SK-N-SH (cell line): ENCODE results near the gene ALB. TPM values are rescaled to one million over a fixed set of nuclear protein-coding genes. Genes with fewer than 3 reads are reported as not detected.

Source experiments
- CTCF ChIA-PET: fragments of 300-600, 350-600 bp; formaldehyde crosslinking; extraction: SDS; loops from one replicate; lab custom pipeline; 2021; lab: Yijun Ruan, JAX
- POLR2A ChIA-PET: fragments of 350-600 bp; sonication (Branson Sonifier 250); formaldehyde crosslinking; extraction: SDS; loops from one replicate; lab custom pipeline; 2020; ENCODE audit warnings: antibody characterized with exemption, inconsistent platforms; lab: Yijun Ruan, JAX
- DNase-seq: peaks from one replicate; pipeline ENCODE4 v3.0.0; 2012
- H2AFZ ChIP-seq: fragments of 200-600 bp; sonication (generic); 2 replicates; pipeline ENCODE4 v1.8.1; 2016; ENCODE audit warnings: antibody characterized with exemption, mild to moderate bottlenecking, low read depth
- H3F3A ChIP-seq: fragments of 200-600 bp; sonication (generic); replicated peaks from 2 replicates; pipeline ENCODE3; 2016; ENCODE audit warnings: antibody characterized with exemption, mild to moderate bottlenecking; ENCODE audit not compliant: insufficient read depth
- H3K27ac ChIP-seq, 2 experiments: fragments of 200-500 bp in 1 of 2; fragments of 200-600 bp in 1 of 2; sonication (Bioruptor generic) in 1 of 2; sonication (generic), shearing (Covaris generic) in 1 of 2; 2 replicates each; pipeline versions ENCODE4 v1.5.1 to v1.6.1; 2014 to 2016; ENCODE audit warnings: low read depth in 2 of 2, inconsistent platforms in 1 of 2, low read length in 1 of 2, mild to moderate bottlenecking in 1 of 2, mixed read lengths in 1 of 2
- H3K27me3 ChIP-seq: fragments of 200-600 bp; sonication (generic), shearing (Covaris generic); 2 replicates; pipeline ENCODE4 v1.6.1; 2016; ENCODE audit warnings: mixed run types; ENCODE audit not compliant: insufficient read depth
- H3K36me3 ChIP-seq, 2 experiments: fragments of 200-500 bp in 1 of 2; fragments of 200-600 bp in 1 of 2; sonication (Bioruptor generic) in 1 of 2; sonication (generic) in 1 of 2; replicated peaks in 1 of 2; 2 replicates each; pipeline versions ENCODE3 to v1.5.1; 2014 to 2016; ENCODE audit warnings: low read length in 1 of 2, mild to moderate bottlenecking in 1 of 2; ENCODE audit not compliant: insufficient read depth in 2 of 2, control insufficient read depth in 1 of 2
- H3K4me1 ChIP-seq, 2 experiments: fragments of 200-500 bp in 1 of 2; fragments of 200-600 bp in 1 of 2; sonication (Bioruptor generic) in 1 of 2; sonication (generic), shearing (Covaris generic) in 1 of 2; 2 replicates each; pipeline versions ENCODE4 v1.5.1 to v1.6.1; 2014 to 2016; ENCODE audit warnings: low read depth in 1 of 2, low read length in 1 of 2, mixed run types in 1 of 2; ENCODE audit not compliant: insufficient read depth in 2 of 2, control insufficient read depth in 1 of 2
- H3K4me2 ChIP-seq: fragments of 200-600 bp; sonication (generic), shearing (Covaris generic); 2 replicates; pipeline ENCODE4 v1.6.1; 2017; ENCODE audit warnings: mixed run types
- H3K4me3 ChIP-seq, 2 experiments: fragments of 200-500 bp in 1 of 2; fragments of 200-600 bp in 1 of 2; sonication (Bioruptor generic) in 1 of 2; sonication (generic), shearing (Covaris generic) in 1 of 2; 2 replicates each; pipeline versions ENCODE4 v1.5.1 to v1.8.1; 2014 to 2016; ENCODE audit warnings: low read depth in 2 of 2, inconsistent platforms in 1 of 2, low read length in 1 of 2, mild to moderate bottlenecking in 1 of 2, mixed read lengths in 1 of 2, moderate library complexity in 1 of 2
- H3K79me2 ChIP-seq: fragments of 200-600 bp; sonication (generic); 2 replicates; pipeline ENCODE4 v1.8.1; 2017; ENCODE audit warnings: mild to moderate bottlenecking; ENCODE audit not compliant: insufficient read depth
- H3K9ac ChIP-seq: fragments of 200-600 bp; sonication (generic); 2 replicates; pipeline ENCODE4 v1.6.1; 2017; ENCODE audit warnings: mixed run types
- H3K9me2 ChIP-seq: fragments of 200-600 bp; sonication (generic); 2 replicates; pipeline ENCODE4 v1.6.1; 2017; ENCODE audit warnings: mixed run types
- H3K9me3 ChIP-seq: fragments of 200-600 bp; sonication (generic); 2 replicates; pipeline ENCODE4 v1.6.1; 2017; ENCODE audit warnings: mixed run types, mild to moderate bottlenecking, moderate library complexity
- H4K20me1 ChIP-seq: fragments of 200-600 bp; sonication (generic); 2 replicates; pipeline ENCODE4 v1.6.1; 2017; ENCODE audit warnings: mild to moderate bottlenecking, mixed run types; ENCODE audit not compliant: insufficient read depth
- EP300 ChIP-seq, 2 experiments: IDR thresholded peaks; 2 replicates each; pipeline versions ENCODE4 v1.4.0 to v1.6.1; 2012; ENCODE audit warnings: borderline replicate concordance in 1 of 2, low read depth in 1 of 2, low read length in 1 of 2
- FOSL2 ChIP-seq: IDR thresholded peaks from 2 replicates; pipeline ENCODE4 v1.4.0; 2012; ENCODE audit warnings: low read depth, mild to moderate bottlenecking, moderate library complexity, borderline replicate concordance
- FOXJ3 ChIP-seq: sonication (generic); formaldehyde crosslinking; IDR thresholded peaks from 2 replicates; pipeline ENCODE4 v1.5.1; 2020; ENCODE audit warnings: mild to moderate bottlenecking, missing genetic modification reagents
- FOXM1 ChIP-seq: IDR thresholded peaks from 2 replicates; pipeline ENCODE4 v1.4.0; 2012; ENCODE audit warnings: low read depth, mild to moderate bottlenecking
- GABPA ChIP-seq: IDR thresholded peaks from 2 replicates; pipeline ENCODE4 v1.4.0; 2012; ENCODE audit warnings: low read depth, mild to moderate bottlenecking
- MXI1 ChIP-seq: IDR thresholded peaks from 2 replicates; pipeline ENCODE4 v1.6.1; 2012; ENCODE audit warnings: mild to moderate bottlenecking, low read depth, low read length, improper control_type of control experiment
- NFIC ChIP-seq: IDR thresholded peaks from 2 replicates; pipeline ENCODE4 v1.4.0; 2012; ENCODE audit warnings: borderline replicate concordance
- POLR2AphosphoS5 ChIP-seq: IDR thresholded peaks from 2 replicates; pipeline ENCODE4 v1.6.1; 2012; ENCODE audit warnings: low read depth, low read length
- RAD21 ChIP-seq: IDR thresholded peaks from 2 replicates; pipeline ENCODE4 v1.6.1; 2012; ENCODE audit warnings: mild to moderate bottlenecking, low read length
- RFX5 ChIP-seq: IDR thresholded peaks from 2 replicates; pipeline ENCODE4 v1.6.1; 2012; ENCODE audit warnings: mild to moderate bottlenecking, improper control_type of control experiment, low read length
- SIN3A ChIP-seq: IDR thresholded peaks from 2 replicates; pipeline ENCODE4 v1.6.1; 2012; ENCODE audit warnings: low read depth, mild to moderate bottlenecking, low read length, moderate library complexity, borderline replicate concordance
- TAF1 ChIP-seq: IDR thresholded peaks from 2 replicates; pipeline ENCODE4 v1.6.1; 2012; ENCODE audit warnings: low read depth, mild to moderate bottlenecking, low read length, moderate library complexity, borderline replicate concordance
- TCF12 ChIP-seq: IDR thresholded peaks from 2 replicates; pipeline ENCODE4 v1.4.0; 2012
- TEAD4 ChIP-seq: IDR thresholded peaks from 2 replicates; pipeline ENCODE4 v1.4.0; 2012; ENCODE audit warnings: mild to moderate bottlenecking, borderline replicate concordance; ENCODE audit not compliant: insufficient read depth
- YY1 ChIP-seq: IDR thresholded peaks from 2 replicates; pipeline ENCODE4 v1.4.0; 2012; ENCODE audit warnings: low read depth, mild to moderate bottlenecking
- WGBS: methylation state at CpG from one replicate; pipeline ENCODE4 v1.1.6; 2017; ENCODE audit warnings: low lambda C conversion rate; 5-methylcytosine and 5-hydroxymethylcytosine counted together
- polyA plus RNA-seq, 3 experiments: library from polyadenylated mRNA; depleted of rRNA; stranded (reverse); fragments of >200 nt; gene quantifications; 2 replicates each; pipeline ENCODE4 v1.2.3, GENCODE V29; 2012
- TF ChIP-seq, protein P1 (sequence below): fragments of 150-350 bp; IDR thresholded peaks from 2 replicates; pipeline ENCODE4 v1.6.1; 2016; ENCODE audit warnings: mild to moderate bottlenecking, low read depth, low read length
- TF ChIP-seq, protein P2 (sequence below): fragments of 150-350 bp; IDR thresholded peaks from 2 replicates; pipeline ENCODE4 v1.6.1; 2017; ENCODE audit warnings: antibody characterized with exemption, low read length, low read depth, borderline replicate concordance
- TF ChIP-seq, protein P3 (sequence below): IDR thresholded peaks from 2 replicates; pipeline ENCODE4; 2012
- TF ChIP-seq, protein P4 (sequence below): fragments of 200-600 bp; sonication (generic); IDR thresholded peaks from 2 replicates; pipeline ENCODE4 v1.6.1; 2017; ENCODE audit warnings: antibody characterized with exemption, mild to moderate bottlenecking, moderate library complexity
- TF ChIP-seq, protein P5 (sequence below): IDR thresholded peaks from 2 replicates; pipeline ENCODE4 v1.4.0; 2012; ENCODE audit warnings: low read depth, borderline replicate concordance
- TF ChIP-seq, protein P6 (sequence below): IDR thresholded peaks from 2 replicates; pipeline ENCODE4 v1.4.0; 2012; ENCODE audit warnings: low read depth

The ALB gene
- polyA plus RNA-seq, 1 of the 3 experiments (the other 2 are of a cell fraction) = not detected

DNA sequence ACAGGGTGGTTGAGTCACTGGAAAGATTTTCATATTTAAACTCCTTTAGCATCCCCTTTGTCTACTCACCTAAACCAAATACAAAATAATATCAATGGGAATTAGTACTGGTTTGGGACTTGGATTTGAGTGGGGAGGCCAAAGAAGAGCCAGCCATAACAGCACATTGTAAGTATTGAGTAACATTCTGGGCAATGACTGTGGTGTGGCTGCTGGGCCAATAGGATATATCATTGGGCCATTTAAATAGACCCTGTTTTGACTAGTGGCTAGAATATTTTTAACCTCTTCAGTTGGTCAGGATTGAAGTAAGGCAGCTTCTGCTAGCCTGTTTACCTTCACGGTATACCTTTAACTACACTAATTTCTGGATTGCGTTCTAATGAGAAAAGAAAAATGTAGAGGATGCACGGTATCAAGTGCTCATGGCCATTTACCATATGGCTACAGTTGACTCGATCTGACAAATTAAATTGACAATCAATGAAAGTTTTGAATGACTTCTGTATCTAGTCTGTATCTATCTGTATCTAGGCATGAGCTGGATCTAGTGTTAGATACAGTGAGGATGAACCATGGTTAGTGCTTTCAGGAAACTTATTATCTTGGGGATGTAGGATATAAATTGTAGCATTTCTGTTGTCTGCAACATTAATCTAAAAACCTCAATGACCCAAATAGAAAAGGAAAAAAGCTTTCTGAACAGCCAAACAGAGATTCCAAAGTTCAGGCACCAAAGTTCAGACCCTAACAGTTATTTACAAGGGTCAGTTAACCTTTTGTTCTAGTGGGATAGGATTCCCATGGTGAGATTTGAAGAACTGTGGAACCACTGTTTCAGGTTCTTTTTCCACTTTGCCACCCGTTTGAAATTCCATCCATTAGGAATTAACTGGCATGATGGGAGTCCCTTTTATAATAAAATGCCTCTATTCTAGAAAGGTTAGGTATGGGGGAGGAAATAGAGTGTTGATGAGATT, 6.8 kb upstream of the ALB start:
- Histone ChIP-seq H3K9me2 (no peaks in the 10 kb centered on the region), H4K20me1 (no peaks in the 10 kb centered on the region), H3F3A (no peaks in the 10 kb centered on the region), H3K4me2 (no peak overlapping the region), H3K36me3 (no peaks in the 10 kb centered on the region), H3K9me3 (no peaks in the 10 kb centered on the region), H2AFZ (no peak overlapping the region), H3K27ac (no peak overlapping the region), H3K4me1 (no peaks in the 10 kb centered on the region), H3K9ac (no peak overlapping the region), H3K4me3 (no peak overlapping the region), H3K27me3 (peaks cover 23% of the 10 kb centered on the region; the same call in 1 of the 2 replicates), H3K79me2 (no peaks in the 10 kb centered on the region)
- 21% methylated on average over 5 of the region's 5 CpGs for WGBS
- DNase-seq = no peak
- CTCF ChIA-PET = no interaction called here
- TF ChIP-seq NFIC (no peak), POLR2AphosphoS5 (no peak), MXI1 (no peak), RFX5 (no peak), FOSL2 (no peak), FOXJ3 (CRISPR knock-in tag) (no peak)
- TF ChIP-seq, protein P1, sequence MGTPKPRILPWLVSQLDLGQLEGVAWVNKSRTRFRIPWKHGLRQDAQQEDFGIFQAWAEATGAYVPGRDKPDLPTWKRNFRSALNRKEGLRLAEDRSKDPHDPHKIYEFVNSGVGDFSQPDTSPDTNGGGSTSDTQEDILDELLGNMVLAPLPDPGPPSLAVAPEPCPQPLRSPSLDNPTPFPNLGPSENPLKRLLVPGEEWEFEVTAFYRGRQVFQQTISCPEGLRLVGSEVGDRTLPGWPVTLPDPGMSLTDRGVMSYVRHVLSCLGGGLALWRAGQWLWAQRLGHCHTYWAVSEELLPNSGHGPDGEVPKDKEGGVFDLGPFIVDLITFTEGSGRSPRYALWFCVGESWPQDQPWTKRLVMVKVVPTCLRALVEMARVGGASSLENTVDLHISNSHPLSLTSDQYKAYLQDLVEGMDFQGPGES = no peak
- TF ChIP-seq, protein P2, sequence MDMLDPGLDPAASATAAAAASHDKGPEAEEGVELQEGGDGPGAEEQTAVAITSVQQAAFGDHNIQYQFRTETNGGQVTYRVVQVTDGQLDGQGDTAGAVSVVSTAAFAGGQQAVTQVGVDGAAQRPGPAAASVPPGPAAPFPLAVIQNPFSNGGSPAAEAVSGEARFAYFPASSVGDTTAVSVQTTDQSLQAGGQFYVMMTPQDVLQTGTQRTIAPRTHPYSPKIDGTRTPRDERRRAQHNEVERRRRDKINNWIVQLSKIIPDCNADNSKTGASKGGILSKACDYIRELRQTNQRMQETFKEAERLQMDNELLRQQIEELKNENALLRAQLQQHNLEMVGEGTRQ = no peak
- TF ChIP-seq, protein P3, sequence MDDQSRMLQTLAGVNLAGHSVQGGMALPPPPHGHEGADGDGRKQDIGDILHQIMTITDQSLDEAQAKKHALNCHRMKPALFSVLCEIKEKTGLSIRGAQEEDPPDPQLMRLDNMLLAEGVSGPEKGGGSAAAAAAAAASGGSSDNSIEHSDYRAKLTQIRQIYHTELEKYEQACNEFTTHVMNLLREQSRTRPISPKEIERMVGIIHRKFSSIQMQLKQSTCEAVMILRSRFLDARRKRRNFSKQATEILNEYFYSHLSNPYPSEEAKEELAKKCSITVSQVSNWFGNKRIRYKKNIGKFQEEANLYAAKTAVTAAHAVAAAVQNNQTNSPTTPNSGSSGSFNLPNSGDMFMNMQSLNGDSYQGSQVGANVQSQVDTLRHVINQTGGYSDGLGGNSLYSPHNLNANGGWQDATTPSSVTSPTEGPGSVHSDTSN = no peak
- POLR2A ChIA-PET = no interaction called here

DNA sequence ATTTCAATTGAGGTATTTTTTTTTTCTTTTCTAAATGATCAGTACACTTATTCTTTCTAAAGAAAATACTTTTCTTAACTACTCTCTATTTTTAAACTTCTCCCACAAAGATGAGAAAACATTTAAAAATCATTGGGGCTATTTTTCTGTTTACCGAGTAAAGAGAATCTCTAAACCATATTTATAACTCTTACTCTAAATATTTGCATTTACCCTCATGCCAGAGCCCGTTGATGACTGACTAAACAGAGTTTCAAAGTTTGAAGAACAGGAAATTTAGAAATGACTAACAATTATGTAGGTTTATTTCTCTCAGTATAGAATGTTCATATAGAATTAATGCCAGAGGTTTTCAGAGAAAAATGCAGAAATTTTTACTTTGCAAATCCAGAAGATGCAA, 2.7 kb upstream of the ALB start:
- no peaks in the 10 kb centered on the region for H4K20me1 ChIP-seq
- no peaks in the 10 kb centered on the region for H3F3A ChIP-seq
- no peak overlapping the region for H2AFZ ChIP-seq
- H3K4me3 ChIP-seq = no peak overlapping the region
- H3K27me3 ChIP-seq = peaks cover 11% of the 10 kb centered on the region; the same call in 1 of the 2 replicates
- CTCF ChIA-PET = no interaction called here
- H3K4me2 ChIP-seq = no peak overlapping the region
- H3K4me1 ChIP-seq = no peaks in the 10 kb centered on the region
- no peak overlapping the region for H3K9ac ChIP-seq
- DNase-seq = no peak
- no peaks in the 10 kb centered on the region for H3K9me3 ChIP-seq
- no peak overlapping the region for H3K27ac ChIP-seq
- H3K36me3 ChIP-seq = no peaks in the 10 kb centered on the region
- H3K9me2 ChIP-seq = no peaks in the 10 kb centered on the region
- 0% methylated on average over 2 of the region's 2 CpGs for WGBS
- H3K79me2 ChIP-seq = no peaks in the 10 kb centered on the region
- POLR2A ChIA-PET = no interaction called here
- TF ChIP-seq FOXM1 = no peak
- no peak for TF ChIP-seq SIN3A
- no peak for TF ChIP-seq MXI1
- no peak for TF ChIP-seq EP300 (IDR thresholded peaks at IDR 0.05; ENCODE audit: borderline replicate concordance in 1 of 2, low read depth in 1 of 2, low read length in 1 of 2)
- TF ChIP-seq TCF12 = no peak
- no peak for TF ChIP-seq NFIC
- TF ChIP-seq TAF1 = no peak
- no peak for TF ChIP-seq GABPA
- TF ChIP-seq, protein P4, sequence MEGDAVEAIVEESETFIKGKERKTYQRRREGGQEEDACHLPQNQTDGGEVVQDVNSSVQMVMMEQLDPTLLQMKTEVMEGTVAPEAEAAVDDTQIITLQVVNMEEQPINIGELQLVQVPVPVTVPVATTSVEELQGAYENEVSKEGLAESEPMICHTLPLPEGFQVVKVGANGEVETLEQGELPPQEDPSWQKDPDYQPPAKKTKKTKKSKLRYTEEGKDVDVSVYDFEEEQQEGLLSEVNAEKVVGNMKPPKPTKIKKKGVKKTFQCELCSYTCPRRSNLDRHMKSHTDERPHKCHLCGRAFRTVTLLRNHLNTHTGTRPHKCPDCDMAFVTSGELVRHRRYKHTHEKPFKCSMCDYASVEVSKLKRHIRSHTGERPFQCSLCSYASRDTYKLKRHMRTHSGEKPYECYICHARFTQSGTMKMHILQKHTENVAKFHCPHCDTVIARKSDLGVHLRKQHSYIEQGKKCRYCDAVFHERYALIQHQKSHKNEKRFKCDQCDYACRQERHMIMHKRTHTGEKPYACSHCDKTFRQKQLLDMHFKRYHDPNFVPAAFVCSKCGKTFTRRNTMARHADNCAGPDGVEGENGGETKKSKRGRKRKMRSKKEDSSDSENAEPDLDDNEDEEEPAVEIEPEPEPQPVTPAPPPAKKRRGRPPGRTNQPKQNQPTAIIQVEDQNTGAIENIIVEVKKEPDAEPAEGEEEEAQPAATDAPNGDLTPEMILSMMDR = no peak
- no peak for TF ChIP-seq POLR2AphosphoS5
- TF ChIP-seq, protein P5, sequence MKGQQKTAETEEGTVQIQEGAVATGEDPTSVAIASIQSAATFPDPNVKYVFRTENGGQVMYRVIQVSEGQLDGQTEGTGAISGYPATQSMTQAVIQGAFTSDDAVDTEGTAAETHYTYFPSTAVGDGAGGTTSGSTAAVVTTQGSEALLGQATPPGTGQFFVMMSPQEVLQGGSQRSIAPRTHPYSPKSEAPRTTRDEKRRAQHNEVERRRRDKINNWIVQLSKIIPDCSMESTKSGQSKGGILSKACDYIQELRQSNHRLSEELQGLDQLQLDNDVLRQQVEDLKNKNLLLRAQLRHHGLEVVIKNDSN = no peak
- TF ChIP-seq, protein P6, sequence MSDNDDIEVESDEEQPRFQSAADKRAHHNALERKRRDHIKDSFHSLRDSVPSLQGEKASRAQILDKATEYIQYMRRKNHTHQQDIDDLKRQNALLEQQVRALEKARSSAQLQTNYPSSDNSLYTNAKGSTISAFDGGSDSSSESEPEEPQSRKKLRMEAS = no peak
- TF ChIP-seq YY1 = no peak
- TF ChIP-seq RAD21 = no peak
- TF ChIP-seq TEAD4 = no peak
- no peak for TF ChIP-seq FOXJ3 (CRISPR knock-in tag)
